HFFc6 (cell line): ENCODE results near the gene LKAAEAR1. TPM values are rescaled to one million over a fixed set of nuclear protein-coding genes. Genes with fewer than 3 reads are reported as not detected.

Experiments used
- DNase-seq: peaks from one replicate; pipeline ENCODE4 v3.0.0-alpha.2; 2018
- H3K27ac Mint-ChIP-seq: 2 replicates; pipeline ENCODE4 v1.8.0; 2020; ENCODE audit warnings: mild to moderate bottlenecking, mixed read lengths
- H3K27me3 Mint-ChIP-seq: 2 replicates; pipeline ENCODE4 v1.8.0; 2021; ENCODE audit warnings: mild to moderate bottlenecking, moderate library complexity, mixed read lengths; ENCODE audit not compliant: insufficient read depth
- H3K36me3 Mint-ChIP-seq: 2 replicates; pipeline ENCODE4 v1.8.0; 2021; ENCODE audit warnings: low read depth, mixed read lengths
- H3K4me1 Mint-ChIP-seq: 2 replicates; pipeline ENCODE4 v1.8.0; 2020; ENCODE audit warnings: low read depth, mixed read lengths
- H3K4me3 Mint-ChIP-seq: 2 replicates; pipeline ENCODE4 v1.8.0; 2020; ENCODE audit warnings: mild to moderate bottlenecking, moderate library complexity, mixed read lengths
- H3K9me3 Mint-ChIP-seq: 2 replicates; pipeline ENCODE4 v1.8.0; 2020; ENCODE audit warnings: mild to moderate bottlenecking, mixed read lengths
- CTCF ChIP-seq: fragments of 200-600 bp; sonication (generic); IDR thresholded peaks from 2 replicates; pipeline ENCODE4 v1.5.0; 2021; ENCODE audit warnings: antibody characterized with exemption, mild to moderate bottlenecking
- total RNA-seq, 6 experiments: library from RNA; stranded (reverse); fragmentation: NEBNext Ultra II Directional; extraction: Animal tissue kit (Norgen Biotek cat#: 25700); gene quantifications; 2 replicates in 1 of 6; 3 replicates in 5 of 6; pipeline ENCODE4 v1.2.3, GENCODE V29; 2021

Gene LKAAEAR1
- total RNA-seq, 6 experiments from 2014 or later: not detected

- Mint-ChIP-seq H3K9me3 (no peaks in the 10 kb centered on the region), H3K4me1 (peaks cover 15% of the 10 kb centered on the region), H3K27ac (no peak overlapping the region), H3K36me3 (no peaks in the 10 kb centered on the region), H3K4me3 (no peak overlapping the region), H3K27me3 (peaks cover 26% of the 10 kb centered on the region)
- no peak for TF ChIP-seq CTCF
- no peak for DNase-seq
These were observed 43.0 kb downstream of the LKAAEAR1 start for GRCh38 chr20:64041040-64041780.

- no peak for TF ChIP-seq CTCF
- no peak overlapping the region for H3K27ac Mint-ChIP-seq
- no peaks in the 10 kb centered on the region for H3K9me3 Mint-ChIP-seq
- DNase-seq: no peak
- H3K4me1 Mint-ChIP-seq: peaks cover 15% of the 10 kb centered on the region
- H3K4me3 Mint-ChIP-seq: no peak overlapping the region
- no peaks in the 10 kb centered on the region for H3K36me3 Mint-ChIP-seq
- H3K27me3 Mint-ChIP-seq: peaks cover 26% of the 10 kb centered on the region
These were observed 43.8 kb downstream of the LKAAEAR1 start for GRCh38 chr20:64040231-64041039.

- H3K27me3 Mint-ChIP-seq: peaks cover 26% of the 10 kb centered on the region
- H3K4me3 Mint-ChIP-seq: peak overlapping the region; percentile 59; the same call in 1 of the 2 replicates
- no peaks in the 10 kb centered on the region; the same call in 1 of the 2 replicates for H3K36me3 Mint-ChIP-seq
- TF ChIP-seq CTCF: no peak
- DNase-seq: no peak
- H3K4me1 Mint-ChIP-seq: peaks cover 7% of the 10 kb centered on the region
- H3K9me3 Mint-ChIP-seq: no peaks in the 10 kb centered on the region
- H3K27ac Mint-ChIP-seq: no peak overlapping the region
These were observed 44.7 kb downstream of the LKAAEAR1 start for GRCh38 chr20:64039293-64040160.

GRCh38 chr20:64038565-64039292 lies 45.5 kb downstream of the LKAAEAR1 start:
- peak; percentile 18 for DNase-seq
- Mint-ChIP-seq H3K4me1 (0 out of 2 replicates have a peak, but pooled peaks cover 4% of the 10 kb centered on the region), H3K27me3 (peaks cover 22% of the 10 kb centered on the region), H3K4me3 (peak overlapping the region; percentile 59; the same call in 1 of the 2 replicates), H3K27ac (no peak overlapping the region), H3K9me3 (no peaks in the 10 kb centered on the region), H3K36me3 (no peaks in the 10 kb centered on the region; the same call in 1 of the 2 replicates)
- peak; percentile 79 for TF ChIP-seq CTCF

- no peak for TF ChIP-seq CTCF
- DNase-seq: no peak
- Mint-ChIP-seq H3K4me1 (0 out of 2 replicates have a peak, but pooled peaks cover 4% of the 10 kb centered on the region), H3K27me3 (peaks cover 19% of the 10 kb centered on the region), H3K27ac (no peak overlapping the region), H3K9me3 (no peaks in the 10 kb centered on the region), H3K36me3 (no peaks in the 10 kb centered on the region; the same call in 1 of the 2 replicates), H3K4me3 (no peak overlapping the region)
These were observed 46.0 kb downstream of the LKAAEAR1 start for GRCh38 chr20:64038224-64038564.
